Fibroblast of pulmonary artery (primary cell): ENCODE measurements around the gene CHMP4A.
A peak's percentile ranks its signal among the peaks of the same experiment; 100 is the strongest.

Experiments used
- DNase-seq: peaks from one replicate; pipeline ENCODE4 v3.0.0-alpha.2; 2010; ENCODE audit warnings: low read depth
- H3K4me3 ChIP-seq: replicated peaks from 2 replicates; pipeline ENCODE4 v1.5.1; 2011; ENCODE audit warnings: low read depth, mild to moderate bottlenecking, control low read depth, low read length, moderate library complexity
- CTCF ChIP-seq: IDR thresholded peaks from 2 replicates; pipeline ENCODE4 v1.5.1; 2011; ENCODE audit warnings: mild to moderate bottlenecking, control low read depth, low read length, inconsistent platforms; ENCODE audit errors: missing control alignments

The CHMP4A gene

DNA sequence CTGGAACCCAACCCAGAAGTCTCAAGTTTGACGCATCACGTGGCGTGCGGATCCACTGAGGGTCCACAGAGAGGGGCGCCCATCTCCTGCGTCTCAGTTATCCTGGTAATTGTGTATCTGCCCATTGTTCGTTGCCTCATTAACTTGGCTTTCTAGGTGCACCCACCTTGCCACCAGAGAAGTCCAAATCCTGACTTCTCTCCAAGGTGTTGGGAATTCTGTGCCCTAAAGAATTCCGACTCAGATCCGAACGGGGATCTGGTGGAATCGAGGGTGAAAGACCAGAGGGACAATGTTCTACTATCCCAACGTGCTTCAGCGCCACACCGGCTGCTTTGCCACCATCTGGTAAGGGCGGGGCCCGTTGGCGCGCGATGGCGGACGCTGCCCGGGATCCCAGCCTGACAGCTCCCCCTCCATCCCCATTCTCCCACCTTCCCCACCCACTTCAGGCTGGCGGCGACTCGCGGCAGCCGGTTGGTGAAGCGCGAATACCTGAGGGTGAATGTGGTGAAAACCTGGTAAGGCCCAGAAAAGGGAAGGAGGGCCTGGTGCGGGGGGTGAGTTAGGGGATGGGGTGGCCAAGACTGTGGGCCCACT is 40.9 kb downstream of the CHMP4A start:
- no peak for DNase-seq
- TF ChIP-seq CTCF = no peak
- peak overlapping the region; percentile 23 for H3K4me3 ChIP-seq

DNA sequence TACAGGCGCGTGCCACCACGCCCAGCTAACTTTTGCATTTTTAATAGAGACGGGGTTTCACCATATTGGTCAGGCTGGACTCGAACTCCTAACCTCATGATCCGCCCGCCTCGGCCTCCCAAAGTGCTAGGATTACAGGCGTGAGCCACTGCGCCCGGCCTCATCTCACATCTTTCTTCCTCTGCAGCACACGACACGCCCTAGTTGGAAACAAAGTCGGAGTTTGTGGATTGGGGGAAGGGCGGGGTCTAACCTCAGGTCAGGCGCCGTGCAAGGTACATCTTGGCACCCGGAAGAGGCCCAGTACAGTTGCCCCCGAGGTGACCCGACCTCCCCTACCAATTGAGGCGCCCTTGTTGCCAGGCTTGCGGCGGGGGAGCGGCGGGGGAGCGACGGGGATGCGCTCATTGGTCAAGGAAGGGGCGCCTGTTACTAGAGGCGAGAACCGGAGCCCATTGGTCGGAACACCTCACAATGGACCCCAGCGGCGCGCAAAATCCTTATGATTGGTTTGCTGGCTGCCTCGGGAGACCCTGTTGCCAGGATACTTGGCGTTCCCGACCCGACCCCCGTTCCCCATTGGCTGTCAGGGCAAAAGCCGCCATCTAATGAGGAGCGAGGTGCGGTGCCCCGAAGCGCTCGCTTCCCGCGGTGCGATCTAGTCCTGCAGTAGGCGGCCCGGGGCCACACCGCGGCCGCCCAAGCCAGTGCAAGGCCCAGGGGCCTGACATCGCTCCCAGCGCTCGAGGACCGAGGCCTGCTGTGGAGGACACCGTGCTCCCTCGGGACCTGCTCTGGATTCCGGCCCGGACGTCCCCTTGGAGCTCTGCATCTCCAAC is 41.6 kb downstream of the CHMP4A start, which contains the start of gene REC8:
TSS of gene REC8 (plus strand) at position 659 of the 839 bp plus-strand sequence. CDS start 473 bp downstream, outside the sequence.
- TF ChIP-seq CTCF = no peak
- DNase-seq = peak; percentile 72
- peak within 1 kb of the TSS; percentile 23 for H3K4me3 ChIP-seq

- no peak for TF ChIP-seq CTCF
- DNase-seq = no peak
These were observed 45.7 kb downstream of the CHMP4A start for GRCh38 chr14:24167469-24168114.

DNA sequence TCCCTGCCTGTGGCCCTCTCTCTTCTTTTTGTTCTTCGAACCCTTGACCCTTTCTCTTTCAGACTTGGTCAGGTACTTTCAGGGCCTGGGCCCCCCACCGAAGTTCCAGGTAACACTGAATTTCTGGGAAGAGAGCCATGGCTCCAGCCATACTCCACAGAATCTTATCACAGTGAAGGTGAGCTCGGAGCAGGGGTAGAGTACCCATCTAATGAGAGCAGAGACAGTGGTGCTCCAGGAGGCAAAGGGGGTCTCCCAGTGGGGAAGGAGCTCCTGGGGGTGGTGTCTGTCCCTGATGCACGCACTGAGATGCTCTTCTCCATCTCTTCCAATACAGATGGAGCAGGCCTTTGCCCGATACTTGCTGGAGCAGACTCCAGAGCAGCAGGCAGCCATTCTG is 47.5 kb downstream of the CHMP4A start:
- no peak overlapping the region for H3K4me3 ChIP-seq
- DNase-seq = no peak
- TF ChIP-seq CTCF = no peak

More at GRCh38 chr14:24167469-24168114, 45.7 kb downstream of the CHMP4A start:
- no peak overlapping the region for H3K4me3 ChIP-seq

GRCh38 chr14:24164518-24164991 is 48.7 kb downstream of the CHMP4A start:
- TF ChIP-seq CTCF = no peak
- no peak for DNase-seq
- H3K4me3 ChIP-seq = no peak overlapping the region

DNA sequence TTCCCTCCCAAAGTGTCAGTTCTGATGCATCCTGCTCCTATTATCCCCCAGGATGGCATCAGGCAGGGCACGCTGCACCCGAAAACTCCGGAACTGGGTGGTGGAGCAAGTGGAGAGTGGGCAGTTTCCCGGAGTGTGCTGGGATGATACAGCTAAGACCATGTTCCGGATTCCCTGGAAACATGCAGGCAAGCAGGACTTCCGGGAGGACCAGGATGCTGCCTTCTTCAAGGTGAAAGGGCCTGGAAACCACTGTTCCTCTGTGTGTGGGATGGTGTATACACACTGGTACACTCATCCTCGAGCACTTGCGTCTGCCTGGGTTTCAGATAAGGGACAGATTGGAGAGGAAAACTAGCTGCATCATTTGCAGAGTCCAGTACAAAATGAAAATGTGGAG is 51.2 kb downstream of the CHMP4A start:
- H3K4me3 ChIP-seq = peak overlapping the region; percentile 91
- no peak for TF ChIP-seq CTCF
- peak; percentile 57 for DNase-seq
